Measurements from ENCODE around the gene SH3BP1. TPM values are rescaled to one million over a fixed set of nuclear protein-coding genes. Genes with fewer than 3 reads are reported as not detected.

SH3BP1 gene
- total and polyA plus RNA-seq, 2 of the 13 experiments (the other 11 are each of a cell fraction or from before 2014, with no cell fraction given) = 8.4 to 18.5 TPM

GRCh38 chr22:37633625-37634416 lies 5.6 kb upstream of the SH3BP1 start (continued):
- TF ChIP-seq MTF2 (CRISPR knock-in tag; IDR thresholded peaks at IDR 0.05; ENCODE audit: borderline replicate concordance) = no peak
- no peak for TF ChIP-seq TCF7 (IDR thresholded peaks at IDR 0.05; ENCODE audit: low read depth)
- TF ChIP-seq ARID4A (CRISPR knock-in tag; IDR thresholded peaks at IDR 0.05; ENCODE audit: borderline replicate concordance) = peak; percentile 74; the same call in 1 of the 2 replicates
- TF ChIP-seq ZBTB46 (CRISPR knock-in tag; IDR thresholded peaks at IDR 0.05; ENCODE audit: borderline replicate concordance) = no peak
- TF ChIP-seq YY1 (IDR thresholded peaks at IDR 0.05; ENCODE audit: insufficient read depth, insufficient replicate concordance, low read depth, low read length) = peak; percentile 6
- no peak for TF ChIP-seq SSRP1 (CRISPR knock-in tag; IDR thresholded peaks at IDR 0.05)
- no peak for TF ChIP-seq ZNF709 (CRISPR knock-in tag; IDR thresholded peaks at IDR 0.05)
- no peak for TF ChIP-seq BATF2 (CRISPR knock-in tag; IDR thresholded peaks at IDR 0.05)
- no peak for TF ChIP-seq MNT (IDR thresholded peaks at IDR 0.05)
- TF ChIP-seq ZNF816 (CRISPR knock-in tag; IDR thresholded peaks at IDR 0.05; ENCODE audit: borderline replicate concordance) = no peak
- no peak for TF ChIP-seq ZNF10 (CRISPR knock-in tag; IDR thresholded peaks at IDR 0.05; ENCODE audit: borderline replicate concordance, low read depth)
- TF ChIP-seq ZNF790 (CRISPR knock-in tag; IDR thresholded peaks at IDR 0.05; ENCODE audit: borderline replicate concordance) = no peak
- peak; percentile 79 for TF ChIP-seq ZSCAN31 (CRISPR knock-in tag; IDR thresholded peaks at IDR 0.05; ENCODE audit: low read depth)
- no peak for TF ChIP-seq MEIS2 (CRISPR knock-in tag; IDR thresholded peaks at IDR 0.05)
- no peak for TF ChIP-seq NONO (IDR thresholded peaks at IDR 0.05)
- peak; percentile 90 for TF ChIP-seq NONO (CRISPR knock-in tag; conservative IDR thresholded peaks at IDR 0.05)
- no peak; the same call in 1 of the 2 replicates for TF ChIP-seq MLX (CRISPR knock-in tag; IDR thresholded peaks at IDR 0.05)
- no peak for TF ChIP-seq MXI1 (IDR thresholded peaks at IDR 0.05; ENCODE audit: borderline replicate concordance, low read depth, low read length)
- TF ChIP-seq BHLHE40 (IDR thresholded peaks at IDR 0.05; ENCODE audit: low read length) = no peak
- no peak; the same call in 1 of the 2 replicates for TF ChIP-seq ZNF619 (CRISPR knock-in tag; IDR thresholded peaks at IDR 0.05)
- no peak for TF ChIP-seq CHCHD3 (CRISPR knock-in tag; IDR thresholded peaks at IDR 0.05)

Measured in HepG2 (cell line).